ENCODE data around the gene PDIK1L.

The PDIK1L gene

GRCh38 chr1:26155370-26156284 lies 44.0 kb downstream of the PDIK1L start:
- no peak for DNase-seq (ENCODE audit: low spot score)

- no peak for DNase-seq (ENCODE audit: low spot score)
These were observed 44.8 kb downstream of the PDIK1L start for GRCh38 chr1:26156285-26157038.

GRCh38 chr1:26158271-26158907 lies 46.8 kb downstream of the PDIK1L start:
- no peak for DNase-seq (ENCODE audit: low spot score)

GRCh38 chr1:26158908-26159742 lies 47.5 kb downstream of the PDIK1L start, which contains the start of gene FAM110D:
Gene FAM110D (plus strand): TSS chr1:26159079. CDS start chr1:26161292, 2,213 bp downstream.
- no peak for DNase-seq (ENCODE audit: low spot score)

GRCh38 chr1:26159743-26160039 lies 48.1 kb downstream of the PDIK1L start:
- no peak for DNase-seq (ENCODE audit: low spot score)

GRCh38 chr1:26160527-26161414 lies 49.1 kb downstream of the PDIK1L start:
- no peak for DNase-seq (ENCODE audit: low spot score)

GRCh38 chr1:26161415-26162219 lies 50.0 kb downstream of the PDIK1L start:
- peak; percentile 13 for DNase-seq (ENCODE audit: low spot score)

GRCh38 chr1:26162220-26162709 lies 50.6 kb downstream of the PDIK1L start:
- no peak for DNase-seq (ENCODE audit: low spot score)

GRCh38 chr1:26163684-26164035 lies 52.0 kb downstream of the PDIK1L start:
- DNase-seq (ENCODE audit: low spot score) = no peak

- DNase-seq (ENCODE audit: low spot score) = peak; percentile 39
These were observed 52.6 kb downstream of the PDIK1L start for GRCh38 chr1:26164036-26164860.

- no peak for DNase-seq (ENCODE audit: low spot score)
These were observed 53.5 kb downstream of the PDIK1L start for GRCh38 chr1:26164861-26165842.

- no peak for DNase-seq (ENCODE audit: low spot score)
These were observed 55.2 kb downstream of the PDIK1L start for GRCh38 chr1:26166719-26167281.

- DNase-seq (ENCODE audit: low spot score) = no peak
These were observed 57.0 kb downstream of the PDIK1L start, which contains the start of gene C1orf232 for GRCh38 chr1:26168410-26169197. Gene C1orf232 (minus strand): TSS chr1:26168963. CDS start chr1:26168499, 464 bp downstream.

- no peak for DNase-seq (ENCODE audit: low spot score)
These were observed 57.6 kb downstream of the PDIK1L start for GRCh38 chr1:26169198-26169554.

- peak; percentile 90 for DNase-seq (ENCODE audit: low spot score)
These were observed 58.2 kb downstream of the PDIK1L start, which contains the start of gene ZNF593 for GRCh38 chr1:26169669-26170471. Gene ZNF593 (plus strand): TSS chr1:26169908. CDS start chr1:26169984, 76 bp downstream.

- no peak for DNase-seq (ENCODE audit: low spot score)
These were observed 58.8 kb downstream of the PDIK1L start for GRCh38 chr1:26170472-26170821.
